Epithelial cell of esophagus (primary cell): ENCODE data around the gene TEX101.
A peak's percentile ranks its signal among the peaks of the same experiment; 100 is the strongest.

Experiments
- DNase-seq: peaks from one replicate; pipeline ENCODE4 v3.0.0; 2010; ENCODE audit warnings: low read depth
- H3K4me3 ChIP-seq: 2 replicates; pipeline ENCODE4 v1.5.1; 2011; ENCODE audit warnings: mild to moderate bottlenecking, low read length, control low read depth
- TF ChIP-seq, protein P1 (sequence below): IDR thresholded peaks from 2 replicates; pipeline ENCODE4 v1.5.1; 2011; ENCODE audit warnings: low read depth, mild to moderate bottlenecking, low read length, control low read depth, inconsistent platforms; ENCODE audit not compliant: insufficient read depth; ENCODE audit errors: missing control alignments

TEX101 gene

GRCh38 chr19:43455321-43456113 lies 40.8 kb downstream of the TEX101 start:
- DNase-seq = peak; percentile 62
- TF ChIP-seq, protein P1, sequence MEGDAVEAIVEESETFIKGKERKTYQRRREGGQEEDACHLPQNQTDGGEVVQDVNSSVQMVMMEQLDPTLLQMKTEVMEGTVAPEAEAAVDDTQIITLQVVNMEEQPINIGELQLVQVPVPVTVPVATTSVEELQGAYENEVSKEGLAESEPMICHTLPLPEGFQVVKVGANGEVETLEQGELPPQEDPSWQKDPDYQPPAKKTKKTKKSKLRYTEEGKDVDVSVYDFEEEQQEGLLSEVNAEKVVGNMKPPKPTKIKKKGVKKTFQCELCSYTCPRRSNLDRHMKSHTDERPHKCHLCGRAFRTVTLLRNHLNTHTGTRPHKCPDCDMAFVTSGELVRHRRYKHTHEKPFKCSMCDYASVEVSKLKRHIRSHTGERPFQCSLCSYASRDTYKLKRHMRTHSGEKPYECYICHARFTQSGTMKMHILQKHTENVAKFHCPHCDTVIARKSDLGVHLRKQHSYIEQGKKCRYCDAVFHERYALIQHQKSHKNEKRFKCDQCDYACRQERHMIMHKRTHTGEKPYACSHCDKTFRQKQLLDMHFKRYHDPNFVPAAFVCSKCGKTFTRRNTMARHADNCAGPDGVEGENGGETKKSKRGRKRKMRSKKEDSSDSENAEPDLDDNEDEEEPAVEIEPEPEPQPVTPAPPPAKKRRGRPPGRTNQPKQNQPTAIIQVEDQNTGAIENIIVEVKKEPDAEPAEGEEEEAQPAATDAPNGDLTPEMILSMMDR = no peak
- no peak overlapping the region for H3K4me3 ChIP-seq

- peak; percentile 27 for DNase-seq
- no peak overlapping the region for H3K4me3 ChIP-seq
- TF ChIP-seq, protein P1 = no peak
Measured at GRCh38 chr19:43457809-43458208, 43.1 kb downstream of the TEX101 start.

DNA sequence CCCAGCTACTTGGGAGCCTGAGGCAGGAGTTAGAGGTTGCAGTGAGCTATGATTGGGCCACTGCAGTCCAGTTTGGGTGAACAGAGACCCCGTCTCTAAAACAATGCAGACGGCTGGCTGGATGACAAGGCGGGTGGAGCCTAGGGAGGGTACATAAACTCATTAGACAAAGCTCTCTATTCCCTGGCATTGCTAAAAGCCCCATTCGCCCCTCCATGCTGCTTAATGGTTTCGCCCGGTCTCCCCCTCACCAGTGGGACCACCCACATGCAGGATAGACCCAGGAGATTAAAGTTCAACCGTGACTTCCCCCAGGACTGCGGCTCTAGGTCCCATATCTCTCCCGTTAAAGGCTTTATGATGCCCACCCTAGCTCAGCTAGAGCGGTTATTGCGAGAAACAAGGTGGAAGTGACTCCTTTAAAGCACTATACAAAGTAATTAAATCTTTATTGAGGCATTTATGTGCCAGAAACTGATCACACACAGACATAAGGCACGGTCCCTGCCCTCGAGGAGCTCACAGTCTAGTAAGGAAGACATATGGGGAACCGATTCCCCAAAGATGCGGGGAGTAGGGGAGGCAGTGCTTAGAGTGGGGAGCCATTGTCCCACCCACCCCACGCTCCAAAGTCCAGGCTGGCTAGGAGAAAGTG lies 45.8 kb downstream of the TEX101 start:
- TF ChIP-seq, protein P1 = no peak
- H3K4me3 ChIP-seq = no peak overlapping the region
- peak; percentile 31 for DNase-seq

DNA sequence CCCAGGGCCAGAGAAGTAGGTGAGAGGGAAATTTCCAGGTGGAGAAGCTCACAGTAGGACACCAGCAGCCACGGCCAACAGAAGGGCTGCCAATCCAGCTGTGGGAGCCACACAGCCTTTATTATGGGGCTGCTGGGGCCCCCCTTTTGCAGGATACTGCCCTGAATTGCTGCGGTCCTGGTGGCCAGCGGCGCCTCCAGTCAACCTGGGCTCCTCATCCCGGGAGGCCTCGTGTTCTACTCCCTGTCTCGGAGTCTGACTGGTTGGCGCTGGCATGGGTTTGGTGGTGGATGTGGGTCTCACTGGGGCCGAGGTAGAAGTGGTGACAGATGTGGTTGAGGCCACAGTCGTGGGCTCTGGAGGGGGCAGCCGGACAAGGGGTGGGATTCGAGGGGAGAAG lies 46.6 kb downstream of the TEX101 start:
- no peak overlapping the region for H3K4me3 ChIP-seq
- DNase-seq = no peak
- TF ChIP-seq, protein P1 = no peak

GRCh38 chr19:43462383-43462782 lies 47.7 kb downstream of the TEX101 start:
- TF ChIP-seq, protein P1 = no peak
- DNase-seq = no peak
- peak overlapping the region; percentile 91 for H3K4me3 ChIP-seq

DNA sequence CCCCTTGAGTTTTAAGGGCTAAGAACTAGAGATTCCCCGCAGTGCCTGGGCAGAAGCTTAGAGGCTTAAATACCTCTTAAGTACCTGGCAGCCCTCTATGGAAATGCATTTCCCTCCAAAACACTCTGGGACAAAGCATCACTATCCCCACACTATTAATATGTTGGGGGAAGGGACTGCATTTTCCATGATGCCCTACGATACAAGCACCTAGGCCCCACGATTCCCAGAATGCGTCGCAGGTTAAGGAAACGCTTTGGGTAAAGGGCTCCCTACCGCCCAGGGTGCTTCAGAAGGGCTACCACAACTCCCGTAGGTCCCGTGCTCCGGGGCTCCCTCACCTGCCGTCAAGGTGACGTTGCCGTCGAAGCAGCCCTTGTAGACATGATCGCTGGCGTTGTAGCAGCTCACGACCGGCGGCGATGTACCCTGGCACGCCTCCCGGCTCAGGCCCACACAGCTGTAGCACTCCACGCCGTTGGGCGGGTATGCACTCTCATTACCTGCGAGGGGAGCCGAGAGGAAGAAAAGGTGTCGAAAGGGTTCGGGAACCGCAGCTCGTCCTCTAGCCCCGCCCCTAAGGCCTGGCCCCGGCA lies 48.2 kb downstream of the TEX101 start:
- no peak for DNase-seq
- H3K4me3 ChIP-seq = peak overlapping the region; percentile 91
- TF ChIP-seq, protein P1 = no peak
